HG03432 (cell line): Measurements from ENCODE around the gene VPS35.

Source experiments
- ATAC-seq: cut with Tn5 transposase; IDR thresholded peaks from one replicate; pipeline ENCODE4 v1.9.1; 2021; ENCODE audit warnings: mild to moderate bottlenecking, moderate library complexity; ENCODE audit not compliant: unreplicated experiment

VPS35 gene

DNA sequence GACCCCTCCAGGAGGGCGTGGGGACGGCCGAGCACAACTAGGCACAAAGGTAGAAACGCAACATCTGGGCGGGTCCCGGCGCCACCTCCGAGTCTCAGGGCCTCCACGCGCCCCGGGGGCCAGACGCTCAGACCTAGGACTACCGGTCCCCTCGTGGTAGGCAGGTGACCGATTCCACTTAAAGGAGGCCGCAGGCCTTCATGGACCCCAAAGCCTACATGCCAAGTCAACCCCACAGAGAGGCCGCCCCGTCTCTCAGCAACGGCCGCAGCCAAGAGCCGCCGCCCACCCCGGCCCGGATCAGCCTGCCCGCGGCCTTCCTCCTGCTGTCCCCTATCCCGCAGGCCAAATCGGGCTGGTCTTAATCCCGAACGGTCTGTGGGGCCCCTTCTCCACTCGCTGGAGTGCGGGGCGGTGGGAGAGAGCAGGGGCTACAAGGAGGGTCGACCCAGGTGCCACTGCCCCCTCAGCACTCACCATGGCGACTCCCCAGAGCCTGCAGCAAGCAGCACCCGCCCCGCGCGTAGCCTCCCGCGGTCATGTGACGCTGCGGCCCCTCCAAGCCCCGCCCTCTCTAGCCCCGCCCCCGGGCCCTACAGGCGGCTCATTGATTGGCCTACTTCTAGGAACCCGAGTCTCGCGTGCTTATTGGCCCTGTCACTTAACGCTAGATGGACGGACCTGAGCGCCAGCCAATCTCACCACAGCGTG is at the start of gene VPS35:
Gene VPS35 (minus strand): TSS at position 525 of the 711 bp plus-strand sequence. CDS start 45 bp downstream, at position 480.
- peak; percentile 83 for ATAC-seq

DNA sequence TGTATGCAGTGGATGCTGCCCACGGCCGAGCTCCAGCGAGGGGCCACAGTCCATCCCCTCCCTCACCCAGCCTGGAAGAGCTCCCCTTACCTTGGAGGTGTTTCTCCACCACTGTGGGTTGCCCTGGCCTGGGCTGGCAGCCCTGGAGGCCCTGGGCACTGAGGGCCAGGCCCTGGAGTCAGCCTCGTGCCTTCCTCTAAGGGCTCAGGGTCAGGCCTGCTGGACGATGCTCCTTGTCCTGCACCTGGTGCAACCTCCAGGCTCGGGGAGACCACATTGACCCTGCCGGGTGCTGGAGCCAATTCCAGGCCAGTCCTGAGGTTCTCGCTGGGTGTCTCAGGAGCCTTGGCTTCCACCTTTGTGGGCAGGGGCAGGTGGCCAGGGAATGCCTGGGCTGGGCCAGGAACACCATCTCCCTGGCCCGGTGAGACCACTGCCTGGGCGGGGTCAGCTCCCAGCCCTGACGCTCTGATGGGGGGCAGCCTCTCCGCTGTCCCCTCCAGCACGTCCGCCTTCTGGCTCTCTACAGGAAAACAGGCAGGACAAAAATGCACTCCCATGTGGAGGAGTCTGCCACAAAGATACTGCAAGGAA is 48.7 kb upstream of the VPS35 start:
- ATAC-seq = no peak

DNA sequence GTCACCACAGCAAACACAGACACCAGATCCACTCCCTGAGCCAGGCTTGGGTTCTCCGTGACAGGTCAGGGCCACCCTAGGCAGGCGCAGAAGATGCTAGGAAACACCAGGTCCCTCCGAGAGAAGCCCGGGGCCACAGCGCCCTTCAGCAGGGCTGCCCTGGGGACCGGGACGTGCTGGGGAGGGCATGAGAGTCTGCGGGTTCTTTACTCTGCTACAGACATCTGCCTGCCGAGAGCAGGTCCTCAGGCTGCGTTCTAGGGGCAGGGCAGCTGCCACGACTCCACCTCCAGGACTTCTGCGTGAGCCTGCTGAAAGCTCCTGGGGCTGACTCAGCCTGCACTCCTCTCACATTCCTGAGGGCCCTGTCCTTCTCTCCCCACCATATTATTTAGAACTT is 47.7 kb upstream of the VPS35 start:
- no peak for ATAC-seq

DNA sequence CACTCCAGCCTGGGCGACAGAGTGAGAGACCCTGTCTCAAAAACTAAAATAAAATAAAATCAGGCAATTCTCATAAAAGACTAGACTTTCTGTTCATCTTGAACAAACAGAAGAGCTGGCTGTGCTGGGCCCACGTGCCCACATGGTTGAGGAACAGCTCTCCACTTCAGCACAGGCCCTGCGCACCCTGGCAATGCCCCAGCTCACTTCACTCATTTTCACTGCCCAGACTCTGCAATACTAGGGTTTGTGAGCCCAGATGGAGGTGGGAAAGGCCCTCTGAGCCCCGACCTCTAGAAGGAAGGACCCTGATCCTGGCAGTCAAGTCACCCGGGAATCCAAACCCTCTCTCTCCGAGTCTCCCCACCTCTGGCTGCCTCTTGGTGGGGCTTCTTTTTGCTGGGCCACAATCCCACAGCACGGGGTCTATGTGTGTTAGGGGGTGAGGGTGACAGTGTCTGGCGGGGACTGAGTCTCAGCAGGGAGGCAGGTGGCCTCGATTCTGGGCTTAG is 44.4 kb upstream of the VPS35 start:
- no peak for ATAC-seq

DNA sequence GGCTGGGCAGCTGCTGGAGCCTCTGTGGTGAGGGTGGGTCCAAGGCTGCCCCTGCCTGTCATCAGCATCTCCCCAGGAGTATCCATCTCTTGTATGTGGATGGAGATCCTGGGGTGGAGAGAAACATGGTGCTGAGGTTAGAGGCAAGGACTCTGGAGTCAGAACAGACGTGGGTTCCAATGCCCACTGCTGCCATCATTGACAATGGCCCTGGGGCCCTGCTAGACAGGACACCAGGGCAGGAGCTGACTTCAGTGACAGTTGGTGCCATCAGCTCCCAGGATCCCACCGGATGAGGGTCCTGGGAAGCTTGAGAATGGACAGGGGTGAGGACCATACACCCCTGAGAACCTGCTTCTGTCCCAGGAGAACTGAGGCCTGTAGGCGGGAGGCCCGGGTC is 43.6 kb upstream of the VPS35 start:
- no peak for ATAC-seq

DNA sequence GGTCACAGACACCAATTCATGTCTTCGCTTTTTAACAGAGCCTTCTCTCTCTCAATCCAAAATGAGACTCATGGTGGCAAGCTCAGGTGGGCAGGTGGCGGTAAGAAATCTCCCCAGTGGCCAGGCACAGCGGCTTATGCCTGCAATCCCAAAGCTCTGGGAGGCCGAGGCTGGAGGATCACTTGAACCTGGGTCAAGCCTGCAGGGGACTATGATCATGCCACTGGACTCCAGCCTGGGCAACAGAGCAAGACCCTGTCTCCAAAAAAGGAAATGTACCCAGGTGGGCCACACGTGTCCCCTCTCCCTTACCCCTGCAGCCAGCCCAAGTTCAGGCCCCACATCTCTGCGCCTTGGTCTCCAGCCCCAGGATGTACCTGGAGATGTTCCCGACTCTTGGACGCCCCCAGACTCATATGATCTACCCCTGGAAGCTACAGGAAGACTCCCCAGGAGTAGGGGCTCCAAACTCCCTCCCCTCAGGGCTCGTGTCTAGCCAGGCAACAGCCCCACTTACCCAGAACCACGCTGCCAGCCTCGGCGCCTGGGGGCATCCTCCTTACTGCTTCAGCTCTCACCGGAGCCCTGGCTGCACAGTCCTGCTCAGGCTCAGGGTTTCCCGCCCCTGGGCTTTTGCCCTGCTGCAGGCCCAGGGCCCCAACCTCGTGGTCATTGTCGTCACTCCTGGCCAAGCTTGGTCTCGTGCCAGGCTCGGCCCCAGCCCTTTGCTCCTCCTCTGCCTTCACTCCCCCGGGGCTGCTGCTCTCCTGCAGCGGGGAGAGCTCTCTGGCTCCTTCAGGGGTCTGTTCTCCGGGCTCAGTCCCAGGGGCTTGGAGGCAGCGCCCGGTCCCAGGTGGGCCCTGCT is 42.9 kb upstream of the VPS35 start:
- no peak for ATAC-seq

DNA sequence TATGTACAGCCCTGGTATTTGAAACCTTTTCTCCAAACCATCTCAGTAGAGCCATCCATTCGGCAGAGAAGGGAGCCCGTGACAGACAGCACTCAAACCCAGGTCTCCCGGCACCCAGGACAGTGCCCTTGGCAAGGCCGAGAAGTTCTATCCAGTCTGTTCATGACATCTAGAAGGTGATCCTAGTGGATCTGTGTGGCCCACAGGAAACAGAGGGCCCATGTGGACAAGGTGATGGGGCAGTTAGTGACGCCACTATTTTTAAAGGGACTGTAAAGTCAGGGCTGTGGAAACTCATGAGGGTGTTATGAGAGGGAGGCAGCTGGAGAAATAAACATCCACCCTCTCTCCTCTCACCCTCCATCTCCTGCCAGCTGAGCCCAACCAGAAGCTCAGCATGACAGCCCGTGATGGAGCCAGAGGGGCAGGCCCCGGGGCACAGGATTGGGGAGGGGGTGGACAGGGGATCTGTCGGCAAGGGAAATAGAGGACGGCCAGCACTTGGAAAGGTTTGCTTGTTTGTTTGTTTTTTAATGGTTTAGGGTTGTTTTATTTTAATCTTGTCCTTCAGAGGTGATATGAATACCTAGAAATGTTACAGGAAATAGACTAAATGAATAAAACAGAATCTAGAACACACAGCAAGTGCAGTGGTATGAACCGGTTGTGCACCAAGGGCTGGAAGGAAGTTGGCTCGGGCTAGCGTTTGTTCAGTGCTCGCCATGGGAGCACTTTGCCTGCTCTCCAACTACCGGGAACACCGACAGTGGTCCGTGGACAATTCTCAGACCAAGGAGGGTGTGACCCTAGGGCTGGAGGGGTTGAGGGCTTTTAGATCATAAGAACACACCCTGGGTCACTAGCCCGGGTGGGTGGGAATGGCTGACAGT is 42.1 kb upstream of the VPS35 start:
- no peak for ATAC-seq

DNA sequence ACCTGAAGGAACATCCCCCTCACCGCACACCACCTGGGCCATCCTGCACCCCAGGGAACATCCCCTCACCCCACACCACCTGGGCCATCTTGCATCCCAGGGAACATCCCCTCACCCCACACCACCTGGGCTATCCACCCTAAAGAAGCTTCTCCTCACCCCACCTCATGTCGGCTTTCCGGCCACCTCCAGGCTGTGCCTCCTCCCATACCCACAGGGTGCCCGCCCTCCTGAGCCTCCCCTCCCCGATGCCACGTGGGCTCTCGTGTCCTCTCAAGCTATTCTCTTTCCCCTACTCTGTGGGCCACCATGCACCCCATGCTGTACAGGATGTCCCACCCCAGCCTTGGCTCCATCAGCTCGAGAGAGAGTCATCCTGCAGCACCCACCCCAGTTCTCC is 41.1 kb upstream of the VPS35 start:
- no peak for ATAC-seq

DNA sequence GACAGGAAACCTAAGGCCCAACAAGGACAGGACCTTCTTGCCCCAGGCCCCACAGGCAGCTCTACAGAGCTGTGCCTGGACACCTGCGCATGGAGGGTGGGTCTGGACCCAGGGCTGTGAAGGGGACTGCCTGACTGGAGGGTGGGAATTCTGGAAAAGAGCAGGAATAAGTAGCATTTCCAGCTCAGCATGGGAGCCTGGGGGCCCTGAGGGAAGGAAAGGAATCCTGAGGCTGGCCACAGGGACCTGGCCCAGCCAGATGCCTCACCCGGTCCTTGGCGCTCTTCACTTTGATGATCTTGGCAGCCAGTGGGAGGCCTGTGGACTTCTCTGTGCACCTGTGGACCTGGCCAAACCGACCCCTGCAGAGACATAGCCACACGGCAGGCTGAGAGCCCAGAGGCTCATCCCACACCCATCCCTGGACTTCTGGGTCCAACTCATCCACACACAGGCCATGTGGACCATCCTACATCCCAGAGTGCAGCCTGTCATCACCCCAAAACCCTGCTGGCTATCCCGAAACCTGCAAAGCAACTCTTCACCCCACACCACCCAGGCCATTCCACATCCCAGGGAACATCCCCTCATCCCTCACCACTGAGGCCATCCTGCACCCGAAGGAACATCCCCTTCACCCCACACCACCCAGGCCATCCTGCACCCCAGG is 40.5 kb upstream of the VPS35 start:
- no peak for ATAC-seq

DNA sequence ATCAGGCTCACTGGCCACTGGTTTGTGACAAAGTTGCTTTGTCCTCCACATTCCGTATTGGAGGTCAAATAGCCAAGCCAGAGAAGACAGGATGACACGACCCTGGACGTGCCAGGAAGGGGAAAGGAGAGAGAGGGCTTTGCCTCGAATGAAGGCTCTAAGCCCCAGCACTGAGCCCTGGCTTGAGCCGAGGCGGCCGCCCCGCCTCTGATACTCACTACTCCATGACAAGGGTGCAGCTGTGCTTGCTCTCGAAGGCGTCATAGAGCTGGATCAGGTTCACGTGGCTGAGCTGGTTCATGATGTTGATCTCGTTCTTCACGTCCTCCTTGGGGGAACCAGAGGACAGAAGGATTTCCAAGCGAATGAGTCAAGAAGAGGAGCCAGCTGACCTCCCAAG is 39.8 kb upstream of the VPS35 start:
- no peak for ATAC-seq

DNA sequence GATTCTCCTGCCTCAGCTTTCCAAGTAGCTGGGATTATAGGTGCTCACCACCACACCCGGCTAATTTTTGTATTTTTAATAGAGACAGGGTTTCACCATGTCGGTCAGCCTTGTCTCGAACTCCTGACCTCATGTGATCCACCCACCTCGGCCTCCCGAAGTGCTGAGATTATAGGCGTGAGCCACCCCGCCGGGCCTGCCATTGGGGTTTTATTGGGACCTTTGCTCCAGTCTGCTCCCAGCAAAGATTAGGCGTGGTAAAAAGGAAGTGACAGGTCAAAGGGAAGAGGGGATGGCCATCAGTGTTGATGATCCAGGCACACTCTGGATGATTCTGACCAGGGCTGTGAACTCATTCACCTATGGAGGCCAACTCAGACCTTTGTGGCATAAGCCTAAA is 38.7 kb upstream of the VPS35 start:
- ATAC-seq = no peak

DNA sequence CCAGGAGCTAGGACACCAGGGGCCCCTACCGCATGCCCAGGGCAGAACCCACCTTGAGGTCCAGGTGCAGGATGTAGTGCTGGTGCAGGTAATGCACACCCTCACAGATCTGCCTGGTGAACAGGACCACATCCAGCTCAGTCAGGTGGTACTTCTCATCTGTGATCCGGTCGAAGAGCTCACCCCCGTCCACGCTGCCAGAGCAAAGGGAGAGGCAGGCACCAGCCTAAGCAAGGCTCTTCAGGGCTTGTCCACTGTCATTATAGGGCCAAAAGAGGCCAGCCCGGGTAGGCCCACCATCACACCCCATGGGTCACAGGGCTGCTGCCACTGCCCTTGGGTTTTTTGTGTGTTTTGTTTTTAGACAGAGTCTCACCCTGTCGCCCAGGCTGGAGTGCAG is 38.2 kb upstream of the VPS35 start:
- ATAC-seq = no peak

DNA sequence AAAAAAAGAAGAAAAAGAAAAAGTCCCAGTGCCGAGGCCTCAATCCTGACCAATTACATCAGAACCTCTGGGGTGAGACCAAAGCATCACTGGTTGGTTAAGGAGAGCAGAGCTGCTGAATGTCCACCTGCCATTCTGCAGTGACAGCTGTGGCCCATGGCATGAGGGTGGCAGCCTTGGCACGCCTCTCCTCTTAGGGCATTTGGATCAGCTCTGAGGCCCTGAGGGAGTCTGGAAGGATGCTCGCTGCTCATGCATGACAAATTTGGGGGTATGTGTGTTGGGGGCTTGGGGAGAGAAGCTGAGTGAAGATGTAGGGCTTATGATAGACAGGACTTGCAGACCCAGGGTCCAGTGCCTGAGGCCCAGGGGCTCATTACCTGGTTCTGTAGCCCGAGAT is 32.9 kb upstream of the VPS35 start:
- no peak for ATAC-seq

DNA sequence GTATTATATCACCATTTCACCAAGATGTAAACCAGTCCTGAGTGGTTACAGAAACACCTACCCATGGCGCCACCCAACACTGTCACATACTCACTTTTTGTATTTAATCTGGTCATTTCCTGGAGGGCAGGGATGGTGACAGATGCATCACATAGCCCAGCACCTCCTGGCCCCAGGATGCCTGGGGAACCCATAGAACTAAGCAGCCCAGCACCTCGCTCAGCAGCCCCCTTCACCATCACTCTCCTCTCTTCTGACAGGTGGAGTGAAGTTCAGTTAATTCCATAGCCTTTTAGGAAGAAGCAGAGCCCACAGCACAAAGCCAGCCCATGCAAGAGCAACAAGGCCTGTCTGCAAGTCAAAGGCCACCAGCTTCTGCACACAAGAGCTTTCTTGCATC is 31.6 kb upstream of the VPS35 start:
- no peak for ATAC-seq

DNA sequence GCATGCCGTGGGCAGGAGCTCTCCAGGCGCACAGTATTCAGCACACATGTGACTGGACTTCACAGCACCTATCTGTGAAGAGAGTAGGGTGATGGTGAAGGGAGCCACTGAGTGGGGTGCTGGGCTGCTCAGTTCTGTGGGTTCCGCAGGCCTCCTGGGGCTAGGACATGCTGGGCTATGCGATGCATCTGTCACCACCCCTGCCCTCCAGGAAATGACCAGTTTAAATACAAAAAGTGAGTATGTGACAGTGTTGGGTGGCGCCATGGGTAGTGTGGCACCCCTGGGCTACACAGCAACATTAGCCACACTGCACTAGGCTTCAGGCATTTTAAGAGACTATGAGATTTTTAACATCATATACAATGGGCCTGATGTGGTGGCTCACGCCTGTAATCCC is 30.6 kb upstream of the VPS35 start:
- no peak for ATAC-seq

DNA sequence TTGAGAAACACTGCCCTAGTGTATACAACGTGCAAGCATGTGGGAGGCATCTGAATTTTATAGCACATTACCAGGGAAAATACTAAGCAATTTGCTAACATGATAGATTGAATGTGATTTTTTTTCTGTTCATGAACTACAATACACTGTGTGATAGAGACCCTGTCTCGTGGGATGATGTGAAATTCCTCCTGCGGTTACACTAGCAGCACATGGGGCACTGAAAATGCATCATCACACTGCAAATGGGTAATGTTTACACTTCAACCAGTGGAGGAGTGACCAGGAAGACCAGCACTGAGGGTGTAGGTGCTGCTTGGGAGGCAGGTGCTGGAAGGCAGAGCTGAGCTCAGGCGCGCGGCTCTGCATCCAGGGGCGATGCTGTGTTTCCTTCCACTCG is 29.2 kb upstream of the VPS35 start:
- no peak for ATAC-seq

DNA sequence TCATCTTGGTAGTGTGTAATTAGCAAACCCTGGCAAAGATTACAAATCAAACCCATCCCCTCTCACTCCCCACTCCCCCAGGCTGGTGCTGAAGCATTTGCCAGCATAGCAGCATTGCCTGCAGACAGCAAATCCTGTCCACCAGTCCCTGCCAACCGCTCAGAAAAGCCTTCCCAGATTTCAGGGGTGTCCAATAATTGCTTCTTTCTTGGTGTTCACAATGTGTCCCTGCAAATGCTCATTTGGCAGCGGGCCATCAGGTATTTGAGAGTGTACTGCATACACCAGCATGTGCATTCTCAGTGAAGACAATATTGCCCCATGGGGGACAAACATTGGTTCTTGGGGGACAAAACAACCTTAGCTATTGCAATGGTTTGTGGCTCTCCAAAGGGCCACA is 28.7 kb upstream of the VPS35 start:
- ATAC-seq = no peak

DNA sequence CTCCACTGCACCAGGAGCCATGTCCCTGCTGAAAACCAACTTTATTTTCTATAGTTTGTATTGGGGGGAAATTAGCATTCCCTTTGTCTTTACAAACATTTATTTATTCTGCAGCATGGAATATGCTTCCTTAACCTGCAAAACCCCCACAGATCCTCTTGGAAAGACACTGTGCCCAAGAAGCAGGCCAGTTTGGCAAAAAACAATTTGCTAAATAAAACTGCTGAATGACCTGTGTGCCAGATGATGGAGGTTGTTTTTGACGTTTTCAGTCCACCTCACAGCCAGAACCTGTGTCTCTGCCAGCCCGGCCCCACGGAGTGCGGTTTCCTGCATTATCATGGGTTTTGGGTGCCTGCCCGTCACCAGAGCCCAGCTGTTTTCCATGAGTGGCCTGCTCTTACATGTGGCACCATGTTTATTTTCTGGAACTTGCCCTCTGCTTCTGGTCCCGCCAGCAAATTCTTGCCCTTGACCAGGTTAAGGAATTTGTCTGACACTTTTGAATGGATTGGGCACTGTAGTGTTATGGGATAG is 26.9 kb upstream of the VPS35 start:
- ATAC-seq = no peak

DNA sequence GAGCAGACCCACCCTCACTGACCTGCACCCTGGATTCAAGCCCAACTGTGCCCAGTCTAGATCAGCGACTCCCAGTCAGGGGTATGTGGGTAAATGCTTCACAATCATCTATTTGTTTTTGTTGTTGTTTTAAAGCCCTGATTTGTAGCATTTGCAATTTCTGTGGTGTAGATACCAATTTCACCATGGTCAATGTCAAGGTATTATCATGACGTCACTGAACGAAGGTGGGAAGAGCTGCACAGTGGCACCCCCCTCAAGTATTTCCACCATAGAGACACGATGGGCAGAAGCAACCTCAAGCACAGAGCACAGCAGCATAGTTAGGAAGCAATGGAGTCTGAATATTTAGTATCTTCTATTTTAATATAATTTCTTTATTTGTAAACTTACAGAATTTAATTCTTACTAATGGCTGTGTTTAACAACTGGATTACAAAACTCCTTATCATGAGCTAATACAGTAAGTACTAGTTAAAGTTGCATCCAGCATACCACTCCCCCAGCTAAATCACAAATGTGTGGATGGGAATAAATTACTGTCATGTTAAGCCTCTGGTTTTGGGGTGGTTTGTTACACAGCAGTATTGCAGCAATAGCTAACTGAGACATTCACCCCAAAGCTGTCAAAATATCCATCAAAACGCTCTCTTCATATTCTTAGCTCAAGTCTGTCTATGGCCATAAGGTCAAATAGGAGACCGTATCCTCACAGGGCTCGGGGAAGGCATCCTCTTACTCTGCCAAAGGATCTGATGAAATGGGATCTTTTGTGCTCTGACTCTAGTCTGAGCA is 26.0 kb upstream of the VPS35 start:
- ATAC-seq = no peak
